T-helper 2 cell treated with Interferon-gamma antibody and Interleukin-4, amounts not matched to agents 5 μg/mL and 100 μg/mL, for 36 hours (primary cell): Measurements from ENCODE around the gene SLC9C1.

Source experiments
- DNase-seq: peaks from one replicate; pipeline ENCODE4 v3.0.0; 2021; ENCODE audit warnings: low spot score
- H3K27ac Mint-ChIP-seq: one replicate; pipeline ENCODE4 v1.8.0; 2021; ENCODE audit warnings: mild to moderate bottlenecking, mixed read lengths
- H3K27me3 Mint-ChIP-seq: one replicate; pipeline ENCODE4 v1.8.0; 2021; ENCODE audit warnings: low read depth, mixed read lengths
- H3K36me3 Mint-ChIP-seq: one replicate; pipeline ENCODE4 v1.8.0; 2021; ENCODE audit warnings: low read depth, mixed read lengths
- H3K4me1 Mint-ChIP-seq: one replicate; pipeline ENCODE4 v1.8.0; 2021; ENCODE audit warnings: low read depth, mixed read lengths
- H3K4me3 Mint-ChIP-seq: one replicate; pipeline ENCODE4 v1.8.0; 2022; ENCODE audit warnings: mild to moderate bottlenecking, moderate library complexity, mixed read lengths
- H3K9me3 Mint-ChIP-seq: one replicate; pipeline ENCODE4 v1.8.0; 2021; ENCODE audit warnings: mixed read lengths

Gene SLC9C1

GRCh38 chr3:112126511-112126911, 167.5 kb downstream of the SLC9C1 start:
- no peak for DNase-seq
- no peaks in the 10 kb centered on the region for H3K27me3 Mint-ChIP-seq
- peaks cover 55% of the 10 kb centered on the region for H3K4me1 Mint-ChIP-seq
- H3K9me3 Mint-ChIP-seq = no peaks in the 10 kb centered on the region
- no peak overlapping the region for H3K27ac Mint-ChIP-seq
- H3K4me3 Mint-ChIP-seq = peak overlapping the region; percentile 72
- peaks cover 30% of the 10 kb centered on the region for H3K36me3 Mint-ChIP-seq

GRCh38 chr3:112124907-112125607, 169.0 kb downstream of the SLC9C1 start:
- H3K9me3 Mint-ChIP-seq = no peaks in the 10 kb centered on the region
- H3K4me1 Mint-ChIP-seq = peaks cover 53% of the 10 kb centered on the region
- H3K27ac Mint-ChIP-seq = no peak overlapping the region
- H3K27me3 Mint-ChIP-seq = no peaks in the 10 kb centered on the region
- H3K36me3 Mint-ChIP-seq = peaks cover 30% of the 10 kb centered on the region
- H3K4me3 Mint-ChIP-seq = no peak overlapping the region
- no peak for DNase-seq

- Mint-ChIP-seq H3K4me3 (no peak overlapping the region), H3K36me3 (peaks cover 37% of the 10 kb centered on the region), H3K27me3 (no peaks in the 10 kb centered on the region), H3K27ac (no peak overlapping the region), H3K9me3 (no peaks in the 10 kb centered on the region), H3K4me1 (peaks cover 52% of the 10 kb centered on the region)
- no peak for DNase-seq
These were observed 170.5 kb downstream of the SLC9C1 start for GRCh38 chr3:112123548-112123947.

GRCh38 chr3:112122870-112123269, 171.1 kb downstream of the SLC9C1 start:
- no peak for DNase-seq
- Mint-ChIP-seq H3K4me3 (no peak overlapping the region), H3K4me1 (peaks cover 47% of the 10 kb centered on the region), H3K9me3 (no peaks in the 10 kb centered on the region), H3K27ac (no peak overlapping the region), H3K27me3 (no peaks in the 10 kb centered on the region), H3K36me3 (peaks cover 38% of the 10 kb centered on the region)

GRCh38 chr3:112121577-112122547, 172.2 kb downstream of the SLC9C1 start:
- H3K36me3 Mint-ChIP-seq = peaks cover 39% of the 10 kb centered on the region
- H3K27me3 Mint-ChIP-seq = no peaks in the 10 kb centered on the region
- H3K4me3 Mint-ChIP-seq = no peak overlapping the region
- DNase-seq = no peak
- H3K9me3 Mint-ChIP-seq = no peaks in the 10 kb centered on the region
- H3K27ac Mint-ChIP-seq = no peak overlapping the region
- H3K4me1 Mint-ChIP-seq = peaks cover 44% of the 10 kb centered on the region

GRCh38 chr3:112119962-112120836, 173.8 kb downstream of the SLC9C1 start:
- peak overlapping the region; percentile 57 for H3K4me3 Mint-ChIP-seq
- H3K36me3 Mint-ChIP-seq = peaks cover 38% of the 10 kb centered on the region
- no peaks in the 10 kb centered on the region for H3K9me3 Mint-ChIP-seq
- peak overlapping the region; percentile 49 for H3K27ac Mint-ChIP-seq
- no peaks in the 10 kb centered on the region for H3K27me3 Mint-ChIP-seq
- DNase-seq = no peak
- peaks cover 31% of the 10 kb centered on the region for H3K4me1 Mint-ChIP-seq

GRCh38 chr3:112117841-112118571, 176.0 kb downstream of the SLC9C1 start:
- no peak for DNase-seq
- Mint-ChIP-seq H3K4me3 (no peak overlapping the region), H3K9me3 (no peaks in the 10 kb centered on the region), H3K27me3 (no peaks in the 10 kb centered on the region), H3K27ac (peak overlapping the region; percentile 7), H3K36me3 (peaks cover 32% of the 10 kb centered on the region), H3K4me1 (peaks cover 37% of the 10 kb centered on the region)

GRCh38 chr3:112117415-112117814, 176.6 kb downstream of the SLC9C1 start:
- H3K27me3 Mint-ChIP-seq = no peaks in the 10 kb centered on the region
- DNase-seq = no peak
- no peak overlapping the region for H3K27ac Mint-ChIP-seq
- peaks cover 29% of the 10 kb centered on the region for H3K36me3 Mint-ChIP-seq
- H3K4me3 Mint-ChIP-seq = no peak overlapping the region
- peaks cover 39% of the 10 kb centered on the region for H3K4me1 Mint-ChIP-seq
- no peaks in the 10 kb centered on the region for H3K9me3 Mint-ChIP-seq

- H3K4me3 Mint-ChIP-seq = no peak overlapping the region
- H3K27ac Mint-ChIP-seq = peak overlapping the region; percentile 7
- no peaks in the 10 kb centered on the region for H3K9me3 Mint-ChIP-seq
- DNase-seq = no peak
- peaks cover 42% of the 10 kb centered on the region for H3K4me1 Mint-ChIP-seq
- H3K27me3 Mint-ChIP-seq = no peaks in the 10 kb centered on the region
- H3K36me3 Mint-ChIP-seq = peaks cover 27% of the 10 kb centered on the region
These were observed 177.2 kb downstream of the SLC9C1 start for GRCh38 chr3:112116748-112117186.

- Mint-ChIP-seq H3K36me3 (peaks cover 24% of the 10 kb centered on the region), H3K4me3 (no peak overlapping the region), H3K4me1 (peaks cover 42% of the 10 kb centered on the region), H3K27me3 (no peaks in the 10 kb centered on the region), H3K27ac (no peak overlapping the region), H3K9me3 (no peaks in the 10 kb centered on the region)
- DNase-seq = no peak
These were observed 178.1 kb downstream of the SLC9C1 start for GRCh38 chr3:112115806-112116383.

GRCh38 chr3:112115161-112115739, 178.8 kb downstream of the SLC9C1 start:
- DNase-seq = no peak
- H3K4me3 Mint-ChIP-seq = no peak overlapping the region
- H3K27ac Mint-ChIP-seq = no peak overlapping the region
- H3K27me3 Mint-ChIP-seq = no peaks in the 10 kb centered on the region
- peaks cover 38% of the 10 kb centered on the region for H3K4me1 Mint-ChIP-seq
- peaks cover 26% of the 10 kb centered on the region for H3K36me3 Mint-ChIP-seq
- no peaks in the 10 kb centered on the region for H3K9me3 Mint-ChIP-seq

- no peak for DNase-seq
- Mint-ChIP-seq H3K4me1 (peaks cover 33% of the 10 kb centered on the region), H3K27ac (no peak overlapping the region), H3K36me3 (peaks cover 26% of the 10 kb centered on the region), H3K9me3 (no peaks in the 10 kb centered on the region), H3K27me3 (no peaks in the 10 kb centered on the region), H3K4me3 (no peak overlapping the region)
These were observed 179.3 kb downstream of the SLC9C1 start for GRCh38 chr3:112114576-112115160.
